Measurements from ENCODE around the gene PLPP4. TPM values are rescaled to one million over a fixed set of nuclear protein-coding genes. Genes with fewer than 3 reads are reported as not detected.

PLPP4 gene
- total RNA-seq, 3 donors from 2014 or later, result not detected

DNA sequence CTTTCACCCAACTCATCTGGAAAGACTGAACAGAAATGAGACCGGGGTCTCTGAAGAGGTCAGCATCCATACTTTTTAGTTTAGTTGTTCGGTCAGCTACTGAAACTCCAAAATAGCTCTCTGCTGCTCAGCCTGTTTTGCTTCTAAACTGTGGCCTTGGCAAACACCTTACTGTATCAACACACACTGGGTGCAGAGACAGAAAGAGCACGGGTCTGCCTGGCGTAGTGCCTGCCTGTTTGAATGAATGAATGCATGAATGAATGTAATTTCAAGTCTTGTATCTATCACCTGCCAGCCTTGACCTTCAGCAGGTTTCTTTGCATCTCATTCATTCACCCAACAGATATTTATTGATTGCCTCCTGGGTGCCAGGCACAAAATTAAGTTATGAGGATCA is 98.4 kb downstream of the PLPP4 start:
- DNase-seq (ENCODE audit: low spot score in 2 of 2), result no peak
- Histone ChIP-seq H3K4me1 (no peaks in the 10 kb centered on the region), H3K36me3 (no peaks in the 10 kb centered on the region), H3K27ac (no peak overlapping the region), H3K27me3 (no peaks in the 10 kb centered on the region), H3K4me3 (no peak overlapping the region), H3K9me3 (peaks cover 16 to 20% of the 10 kb centered on the region in 2 donors)
- intact Hi-C loops (cut with DNase I; ENCODE audit: low total_unique reads), result no loop called here
- TF ChIP-seq POLR2AphosphoS5 (IDR thresholded peaks at IDR 0.05) (no peak), POLR2A (IDR thresholded peaks at IDR 0.05) (no peak)
- TF ChIP-seq, protein P1, sequence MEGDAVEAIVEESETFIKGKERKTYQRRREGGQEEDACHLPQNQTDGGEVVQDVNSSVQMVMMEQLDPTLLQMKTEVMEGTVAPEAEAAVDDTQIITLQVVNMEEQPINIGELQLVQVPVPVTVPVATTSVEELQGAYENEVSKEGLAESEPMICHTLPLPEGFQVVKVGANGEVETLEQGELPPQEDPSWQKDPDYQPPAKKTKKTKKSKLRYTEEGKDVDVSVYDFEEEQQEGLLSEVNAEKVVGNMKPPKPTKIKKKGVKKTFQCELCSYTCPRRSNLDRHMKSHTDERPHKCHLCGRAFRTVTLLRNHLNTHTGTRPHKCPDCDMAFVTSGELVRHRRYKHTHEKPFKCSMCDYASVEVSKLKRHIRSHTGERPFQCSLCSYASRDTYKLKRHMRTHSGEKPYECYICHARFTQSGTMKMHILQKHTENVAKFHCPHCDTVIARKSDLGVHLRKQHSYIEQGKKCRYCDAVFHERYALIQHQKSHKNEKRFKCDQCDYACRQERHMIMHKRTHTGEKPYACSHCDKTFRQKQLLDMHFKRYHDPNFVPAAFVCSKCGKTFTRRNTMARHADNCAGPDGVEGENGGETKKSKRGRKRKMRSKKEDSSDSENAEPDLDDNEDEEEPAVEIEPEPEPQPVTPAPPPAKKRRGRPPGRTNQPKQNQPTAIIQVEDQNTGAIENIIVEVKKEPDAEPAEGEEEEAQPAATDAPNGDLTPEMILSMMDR (IDR thresholded peaks at IDR 0.05), result no peak

DNA sequence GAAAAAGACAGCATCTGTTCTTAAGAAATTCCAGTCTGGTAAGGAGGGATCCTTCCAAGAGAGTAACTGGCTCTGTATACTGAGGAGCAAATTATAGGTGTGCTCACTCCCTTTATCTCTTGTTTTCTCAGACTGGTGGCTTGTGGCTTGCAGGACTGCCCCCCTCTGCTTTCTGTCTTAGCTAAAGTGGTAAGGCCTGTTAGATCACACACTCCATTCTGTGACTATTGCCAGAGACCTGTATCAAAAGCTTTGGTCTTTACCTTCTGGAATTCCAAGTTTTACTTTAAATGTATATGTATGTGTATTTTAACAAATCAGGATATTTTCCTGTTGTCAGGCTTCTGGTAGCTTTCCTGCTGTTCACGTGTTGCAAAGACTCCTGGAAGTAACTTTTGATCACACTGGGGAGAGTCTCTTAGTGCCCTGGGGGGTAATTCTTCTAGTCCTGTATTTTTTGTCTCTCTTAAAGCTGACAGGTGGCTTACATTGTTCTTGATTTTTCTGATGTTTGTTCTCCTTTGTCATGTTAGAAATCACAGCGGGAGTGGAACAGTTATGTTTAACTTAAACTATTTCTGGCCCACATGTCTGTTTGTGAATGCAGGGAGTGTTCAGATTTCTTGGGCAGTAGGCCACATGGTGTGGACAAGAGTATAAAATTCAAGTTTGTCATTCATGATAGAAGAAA is 99.0 kb downstream of the PLPP4 start:
- no peaks in the 10 kb centered on the region for H3K4me1 ChIP-seq
- intact Hi-C loops (cut with DNase I; ENCODE audit: low total_unique reads), result no loop called here
- DNase-seq (ENCODE audit: low spot score in 2 of 2), result no peak
- H3K27me3 ChIP-seq, result no peaks in the 10 kb centered on the region
- no peak overlapping the region for H3K27ac ChIP-seq
- no peaks in the 10 kb centered on the region for H3K36me3 ChIP-seq
- H3K9me3 ChIP-seq, result peaks cover 16 to 20% of the 10 kb centered on the region in 2 donors
- H3K4me3 ChIP-seq, result no peak overlapping the region
- TF ChIP-seq POLR2A (IDR thresholded peaks at IDR 0.05) (no peak), POLR2AphosphoS5 (IDR thresholded peaks at IDR 0.05) (no peak)
- TF ChIP-seq, protein P1 (IDR thresholded peaks at IDR 0.05), result no peak

DNA sequence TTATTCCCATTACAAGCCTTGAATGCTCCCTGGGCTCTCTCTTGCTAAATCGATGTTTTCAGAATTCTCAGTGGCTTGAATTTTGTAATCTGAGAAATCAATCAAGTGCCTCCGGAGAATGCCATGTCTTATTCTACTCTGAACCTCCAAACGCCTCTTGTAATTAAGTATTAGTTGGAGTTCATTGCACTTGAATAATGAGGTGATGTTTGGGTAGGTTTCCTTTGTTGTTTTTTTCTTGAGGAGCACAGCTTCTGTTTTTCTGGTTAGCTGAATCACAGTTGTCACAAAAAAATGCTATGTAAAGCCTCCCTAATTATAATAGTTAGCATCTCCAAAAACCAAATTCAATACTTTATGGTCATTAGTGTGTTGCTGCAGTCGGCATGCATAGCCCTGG is 100.3 kb downstream of the PLPP4 start:
- intact Hi-C loops (cut with DNase I; ENCODE audit: low total_unique reads), result no loop called here
- TF ChIP-seq POLR2A (IDR thresholded peaks at IDR 0.05), result no peak
- TF ChIP-seq, protein P1 (IDR thresholded peaks at IDR 0.05), result no peak
- no peak for TF ChIP-seq POLR2AphosphoS5 (IDR thresholded peaks at IDR 0.05)

DNA sequence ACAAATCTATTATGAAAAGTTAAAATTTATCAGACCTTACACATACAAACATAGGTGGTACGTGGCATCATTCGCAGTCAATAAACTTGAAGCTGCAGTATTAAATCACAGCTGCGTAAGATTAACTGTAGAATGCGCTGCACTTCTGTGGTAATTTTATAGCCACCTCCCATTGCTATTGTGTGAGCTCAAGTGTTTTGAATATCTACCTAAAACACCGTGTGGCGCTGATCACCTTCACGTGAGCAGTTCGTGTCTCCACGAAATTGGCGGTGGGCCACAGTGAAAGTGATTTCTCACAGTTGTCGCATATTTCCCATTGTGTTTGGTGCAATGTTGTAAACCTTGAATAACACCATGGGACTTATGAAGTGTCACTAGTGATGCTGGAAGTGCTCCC is 102.8 kb downstream of the PLPP4 start:
- H3K4me3 ChIP-seq, result no peak overlapping the region
- H3K4me1 ChIP-seq, result no peaks in the 10 kb centered on the region
- H3K27ac ChIP-seq, result no peak overlapping the region
- no peak for DNase-seq (ENCODE audit: low spot score in 2 of 2)
- TF ChIP-seq POLR2A (IDR thresholded peaks at IDR 0.05) (no peak), POLR2AphosphoS5 (IDR thresholded peaks at IDR 0.05) (no peak)
- TF ChIP-seq, protein P1 (IDR thresholded peaks at IDR 0.05), result no peak
- H3K9me3 ChIP-seq, result no peaks in the 10 kb centered on the region
- intact Hi-C loops (cut with DNase I; ENCODE audit: low total_unique reads), result no loop called here
- no peaks in the 10 kb centered on the region for H3K27me3 ChIP-seq
- H3K36me3 ChIP-seq, result no peaks in the 10 kb centered on the region

More for the DNA sequence above, 100.3 kb downstream of the PLPP4 start:
- H3K36me3 ChIP-seq, result no peaks in the 10 kb centered on the region
- no peaks in the 10 kb centered on the region for H3K4me1 ChIP-seq
- H3K4me3 ChIP-seq, result no peak overlapping the region
- H3K27ac ChIP-seq, result no peak overlapping the region
- peaks cover 16 to 20% of the 10 kb centered on the region in 2 donors for H3K9me3 ChIP-seq
- no peaks in the 10 kb centered on the region for H3K27me3 ChIP-seq
- no peak for DNase-seq (ENCODE audit: low spot score in 2 of 2)

DNA sequence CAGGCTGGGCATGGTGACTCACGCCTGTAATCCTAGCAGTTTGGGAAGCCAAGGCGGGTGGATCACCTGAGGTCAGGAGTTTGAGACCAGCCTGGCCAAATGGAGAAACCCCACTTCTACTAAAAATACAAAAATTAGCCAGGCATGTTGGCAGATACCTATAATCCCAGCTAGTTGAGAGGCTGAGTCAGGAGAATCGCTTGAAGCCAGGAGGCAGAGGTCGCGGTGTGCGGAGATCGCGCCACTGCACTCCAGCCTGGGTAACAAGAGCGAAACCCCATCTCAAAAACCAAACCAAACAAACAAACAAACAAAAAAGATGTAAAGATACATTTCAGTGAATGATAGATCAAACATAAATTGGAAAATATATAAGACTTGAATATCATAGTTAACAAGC is 105.9 kb downstream of the PLPP4 start:
- H3K27ac ChIP-seq, result no peak overlapping the region
- no peak for DNase-seq (ENCODE audit: low spot score in 2 of 2)
- no peak overlapping the region for H3K4me3 ChIP-seq
- H3K4me1 ChIP-seq, result no peaks in the 10 kb centered on the region
- H3K27me3 ChIP-seq, result no peaks in the 10 kb centered on the region
- no peaks in the 10 kb centered on the region for H3K9me3 ChIP-seq
- TF ChIP-seq, protein P1 (IDR thresholded peaks at IDR 0.05), result no peak
- TF ChIP-seq POLR2AphosphoS5 (IDR thresholded peaks at IDR 0.05) (no peak), POLR2A (IDR thresholded peaks at IDR 0.05) (no peak)
- intact Hi-C loops (cut with DNase I; ENCODE audit: low total_unique reads), result no loop called here
- no peaks in the 10 kb centered on the region for H3K36me3 ChIP-seq
